Measurements from ENCODE around the gene PSENEN. TPM values are rescaled to one million over a fixed set of nuclear protein-coding genes. Genes with fewer than 3 reads are reported as not detected.

The PSENEN gene
- total and polyA plus RNA-seq, 9 of the 15 experiments (the other 6 are each of a cell fraction or from before 2014, with no cell fraction given): 34.5 to 299 (median 61.1) TPM

- TF ChIP-seq ZNF318 (IDR thresholded peaks at IDR 0.05; ENCODE audit: borderline replicate concordance in 1 of 2, low read depth in 1 of 2) (no peak), ATF3 (IDR thresholded peaks at IDR 0.05) (no peak), ATF3 (CRISPR knock-in tag; conservative IDR thresholded peaks at IDR 0.05) (no peak), ZNF253 (CRISPR knock-in tag; conservative IDR thresholded peaks at IDR 0.05) (no peak), ZNF175 (CRISPR knock-in tag; IDR thresholded peaks at IDR 0.05; ENCODE audit: low read depth) (no peak), ZNF586 (CRISPR knock-in tag; conservative IDR thresholded peaks at IDR 0.05) (no peak), ZNF398 (CRISPR knock-in tag; IDR thresholded peaks at IDR 0.05) (no peak), DPF2 (IDR thresholded peaks at IDR 0.05) (no peak), ASH1L (IDR thresholded peaks at IDR 0.05; ENCODE audit: borderline replicate concordance, low read depth, partially characterized antibody) (peak; percentile 33), ZMIZ1 (IDR thresholded peaks at IDR 0.05; ENCODE audit: low read depth in 2 of 2, low read length in 2 of 2) (no peak), ARHGAP35 (IDR thresholded peaks at IDR 0.05; ENCODE audit: partially characterized antibody) (no peak), RBM17 (IDR thresholded peaks at IDR 0.05; ENCODE audit: borderline replicate concordance, low read depth, low read length) (no peak), PURB (CRISPR knock-in tag; IDR thresholded peaks at IDR 0.05; ENCODE audit: low read depth) (no peak), ZNF311 (CRISPR knock-in tag; IDR thresholded peaks at IDR 0.05) (no peak)
Measured at GRCh38 chr19:35704218-35704617, 41.2 kb upstream of the PSENEN start, which contains the start of gene ZBTB32 (continued).
